ENCODE measurements around the gene KRTAP10-9.
A peak's percentile ranks its signal among the peaks of the same experiment; 100 is the strongest.
"Not testable (repeated sequence)": the region's sequence is repeated elsewhere in the genome, so short reads cannot be mapped to it uniquely, and the experiment has no call there.

KRTAP10-9 gene

DNA sequence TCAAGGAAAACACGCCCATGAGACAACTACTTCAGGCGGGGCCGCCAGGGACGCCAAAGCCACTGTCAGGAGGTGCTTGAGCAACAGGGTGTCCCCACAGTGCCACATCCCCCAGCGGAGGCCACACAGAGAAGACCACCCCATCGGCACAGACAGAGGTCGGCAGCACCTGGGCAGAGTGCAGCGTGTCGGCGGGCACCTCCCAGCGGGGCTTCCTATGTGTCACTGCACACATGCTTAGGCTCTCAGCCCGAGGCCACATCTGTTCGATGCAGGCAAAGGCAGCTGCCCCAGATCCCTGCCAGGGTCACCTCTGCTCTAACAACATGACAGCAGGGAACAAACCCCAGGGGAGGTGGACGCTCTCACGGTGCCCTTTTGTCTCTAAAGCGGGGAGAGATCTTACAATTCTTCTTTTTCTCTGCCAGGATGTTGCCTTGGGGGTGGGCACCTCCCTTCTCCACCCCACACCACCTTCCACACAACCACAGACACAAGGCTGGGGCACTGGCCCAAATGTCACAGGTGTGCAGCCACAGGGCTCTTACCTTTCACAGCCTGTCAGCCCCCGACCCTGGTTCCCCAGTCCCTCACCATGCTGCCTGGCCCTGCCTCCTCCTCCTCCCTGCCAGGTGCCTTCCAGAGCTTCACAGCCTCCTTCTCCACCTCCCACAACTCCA lies 10.8 kb upstream of the KRTAP10-9 start:
- DNase-seq, result no peak

GRCh38 chr21:44616591-44616926 lies 10.3 kb upstream of the KRTAP10-9 start:
- no peak for DNase-seq

DNA sequence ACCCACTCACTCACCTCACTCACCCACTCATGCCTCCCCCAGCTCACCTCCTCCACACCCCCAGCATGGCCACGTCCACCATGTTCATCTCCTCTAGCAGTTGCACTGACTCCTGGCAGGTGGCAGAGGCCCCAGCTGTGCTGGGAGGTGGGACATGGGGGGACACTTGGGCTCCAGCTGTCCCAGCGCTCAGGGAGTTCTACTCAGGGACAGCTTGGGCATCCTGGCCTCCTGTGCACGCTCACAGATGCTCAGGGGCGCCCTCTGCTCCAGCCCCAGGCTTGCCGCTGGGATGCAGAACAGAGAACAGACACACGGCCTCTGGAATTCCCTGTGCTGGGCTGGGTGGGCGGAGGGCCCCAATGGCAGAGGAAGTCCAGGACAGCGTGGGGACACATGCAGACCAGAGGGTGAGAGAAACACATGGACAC lies 9.8 kb upstream of the KRTAP10-9 start:
- no peak for DNase-seq

DNA sequence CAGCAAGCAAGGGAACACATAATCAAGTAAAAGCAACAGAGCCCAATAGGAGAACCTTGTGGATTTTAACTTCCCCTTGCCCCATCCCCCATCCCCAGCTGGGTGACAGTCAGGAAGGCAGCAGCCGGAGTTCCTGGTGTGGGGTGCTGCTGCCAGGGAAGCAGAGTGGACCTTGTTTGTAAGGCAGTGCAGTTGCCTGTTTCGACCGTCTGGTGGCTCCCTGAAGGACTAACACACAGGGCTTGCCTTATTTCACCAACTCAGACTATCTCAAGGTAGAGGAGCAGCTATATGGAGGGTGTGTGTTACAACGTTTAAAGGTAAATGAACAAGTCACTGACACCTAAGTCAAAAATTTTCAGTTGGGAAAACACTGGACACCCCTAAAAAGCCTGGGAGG lies 8.4 kb upstream of the KRTAP10-9 start:
- DNase-seq, result peak in 1 of 2 donors; percentile 11

DNA sequence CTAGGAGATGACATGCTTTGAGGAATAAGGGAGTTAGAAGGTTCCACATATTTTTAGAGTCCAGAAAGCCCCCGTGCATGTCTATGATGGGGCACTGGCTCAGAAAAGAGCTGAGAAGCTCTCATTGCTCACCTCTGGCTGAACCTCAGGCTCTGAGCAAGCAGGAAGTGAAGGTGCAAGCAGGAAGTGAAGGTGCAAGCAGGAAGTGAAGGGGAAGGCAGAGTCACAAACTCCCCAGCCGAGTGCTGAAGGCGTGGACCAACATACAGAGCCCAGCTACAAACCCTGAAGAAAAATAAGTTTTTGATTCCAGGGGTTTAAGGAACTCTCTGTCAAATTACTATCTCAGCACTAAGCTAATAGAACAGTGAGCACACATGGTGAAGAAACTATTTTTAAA lies 8.0 kb upstream of the KRTAP10-9 start:
- peak; percentile 72 to 73 for DNase-seq

DNA sequence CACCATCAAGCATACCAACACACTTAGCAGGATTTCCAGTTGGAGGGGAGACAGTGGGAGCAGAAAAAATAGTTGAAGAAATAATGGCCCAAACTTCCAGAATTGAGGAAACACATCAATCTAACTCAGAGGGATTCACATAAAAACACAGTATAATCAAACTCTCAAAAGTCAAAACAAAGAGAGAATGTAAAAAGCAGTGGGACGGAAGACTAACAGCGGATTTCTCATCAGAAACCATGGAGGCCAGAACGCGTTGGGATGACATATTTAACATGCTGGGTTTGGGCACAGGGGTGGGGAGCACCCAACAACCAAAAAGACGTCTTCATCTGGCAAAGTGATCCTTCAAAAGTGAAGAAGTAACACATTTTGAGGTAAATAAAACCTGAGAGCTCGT lies 7.0 kb upstream of the KRTAP10-9 start:
- no peak for DNase-seq

DNA sequence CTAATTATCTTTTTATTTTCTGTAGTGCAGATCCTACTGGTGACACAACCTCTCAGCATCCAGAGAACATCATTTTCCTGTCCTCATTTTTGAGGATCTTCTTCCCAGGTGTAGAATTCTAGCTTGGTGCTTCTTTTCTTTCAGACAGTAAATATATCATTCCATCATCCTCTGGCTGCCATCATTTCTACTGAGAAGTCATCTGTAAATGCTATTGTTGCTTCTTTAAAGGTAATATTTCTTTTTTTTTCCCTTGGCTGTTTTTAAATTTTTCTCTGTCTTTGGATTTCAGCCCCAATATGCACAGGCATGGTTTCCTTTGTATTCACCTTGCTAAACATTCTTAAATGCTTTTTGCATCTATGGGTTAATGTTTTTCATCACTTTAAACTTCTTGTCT lies 3.3 kb upstream of the KRTAP10-9 start:
- no peak for DNase-seq

DNA sequence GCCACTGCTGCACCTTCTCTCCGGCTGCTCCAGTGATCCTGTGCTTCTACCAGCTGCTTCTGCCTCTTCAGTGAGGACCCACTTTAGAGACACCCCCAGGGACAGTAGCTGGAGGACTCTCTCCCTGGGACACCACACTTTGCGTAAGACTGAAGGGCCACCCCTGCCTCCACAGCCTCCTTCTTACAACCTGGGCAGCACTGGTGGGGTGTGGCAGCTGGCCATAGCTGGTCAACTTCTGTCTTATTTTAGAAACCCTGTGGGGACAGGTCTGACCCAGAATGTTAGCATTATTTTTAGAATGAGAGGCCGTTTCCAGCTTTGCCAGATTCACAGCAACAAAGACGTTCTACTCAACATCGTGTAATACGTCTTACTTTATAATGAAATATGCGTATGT lies 1.1 kb upstream of the KRTAP10-9 start:
- no peak for DNase-seq

DNA sequence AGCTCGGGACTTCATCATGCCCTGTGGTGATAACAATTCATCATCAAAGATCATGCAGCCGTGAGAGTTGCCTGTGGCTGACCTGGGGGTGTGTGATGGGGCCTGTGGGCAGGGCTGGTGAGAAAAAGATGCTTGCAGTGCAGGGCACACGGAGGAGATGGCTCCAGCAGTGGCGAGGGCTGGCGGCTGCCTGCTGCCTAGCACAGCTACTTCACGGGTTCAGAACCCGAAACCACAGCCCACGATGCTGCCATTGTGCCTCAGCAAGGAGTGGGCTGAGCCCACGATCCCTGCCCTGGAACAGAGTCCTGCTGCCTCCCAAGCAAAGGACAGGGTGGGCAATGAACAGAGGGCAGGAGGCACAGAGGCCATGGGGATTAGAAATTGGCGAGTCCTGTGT lies 631 bp upstream of the KRTAP10-9 start:
- peak; percentile 38 to 52 for DNase-seq

DNA sequence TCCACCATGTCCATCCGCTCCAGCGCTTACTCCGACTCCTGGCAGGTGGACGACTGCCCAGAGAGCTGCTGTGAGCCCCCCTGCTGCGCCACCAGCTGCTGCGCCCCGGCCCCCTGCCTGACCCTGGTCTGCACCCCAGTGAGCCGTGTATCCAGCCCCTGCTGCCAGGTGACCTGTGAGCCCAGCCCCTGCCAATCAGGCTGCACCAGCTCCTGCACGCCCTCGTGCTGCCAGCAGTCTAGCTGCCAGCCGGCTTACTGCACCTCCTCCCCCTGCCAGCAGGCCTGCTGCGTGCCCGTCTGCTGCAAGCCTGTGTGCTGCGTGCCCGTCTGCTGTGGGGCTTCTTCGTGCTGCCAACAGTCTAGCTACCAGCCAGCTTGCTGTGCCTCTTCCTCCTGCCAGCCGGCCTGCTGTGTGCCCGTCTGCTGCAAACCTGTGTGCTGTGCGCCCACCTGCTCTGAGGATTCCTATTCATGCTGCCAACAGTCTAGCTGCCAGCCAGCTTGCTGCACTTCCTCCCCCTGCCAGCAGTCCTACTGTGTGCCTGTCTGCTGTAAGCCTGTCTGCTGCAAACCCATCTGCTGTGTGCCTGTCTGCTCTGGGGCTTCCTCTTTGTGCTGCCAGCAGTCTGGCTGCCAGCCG lies 409 bp downstream of the KRTAP10-9 start:
- DNase-seq, result not testable (repeated sequence)

DNA sequence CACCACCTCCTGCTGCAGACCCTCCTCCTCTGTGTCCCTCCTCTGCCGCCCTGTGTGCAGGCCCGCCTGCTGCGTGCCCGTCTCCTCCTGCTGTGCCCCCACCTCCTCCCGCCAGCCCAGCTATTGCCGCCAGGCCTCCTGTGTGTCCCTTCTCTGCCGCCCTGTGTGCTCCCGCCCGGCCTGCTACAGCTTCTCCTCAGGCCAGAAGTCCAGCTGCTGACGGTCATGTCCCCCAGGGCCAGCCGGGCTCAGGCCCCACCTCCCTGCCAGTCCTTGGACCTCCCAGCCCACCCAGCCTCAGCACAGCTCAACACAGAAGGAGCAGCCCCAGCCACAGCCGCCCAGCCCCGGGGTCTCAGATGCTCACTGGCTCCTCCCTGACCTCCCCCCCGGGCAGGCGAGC lies 939 bp downstream of the KRTAP10-9 start:
- not testable (repeated sequence) for DNase-seq

GRCh38 chr21:44628707-44629391 lies 2.0 kb downstream of the KRTAP10-9 start:
- DNase-seq, result no peak

DNA sequence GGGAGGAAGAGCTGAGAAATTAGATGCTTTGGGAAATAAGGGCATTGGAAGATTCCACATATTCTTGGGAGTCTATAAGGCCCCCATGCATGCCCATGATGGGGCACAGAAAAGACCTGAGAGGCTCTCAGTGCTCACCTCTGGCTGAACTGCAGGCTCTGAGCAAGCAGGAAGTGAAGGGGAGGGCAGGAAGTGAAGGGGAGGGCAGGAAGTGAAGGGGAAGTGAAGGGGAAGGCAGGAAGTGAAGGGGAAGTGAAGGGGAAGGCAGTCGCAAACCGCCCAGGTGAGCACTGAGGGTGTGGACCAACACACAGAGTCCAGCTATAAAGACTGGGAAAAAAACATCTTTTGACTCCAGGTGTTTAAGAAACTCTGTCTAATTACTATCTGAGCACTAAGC lies 3.5 kb downstream of the KRTAP10-9 start:
- peak in 1 of 2 donors; percentile 13 for DNase-seq

DNA sequence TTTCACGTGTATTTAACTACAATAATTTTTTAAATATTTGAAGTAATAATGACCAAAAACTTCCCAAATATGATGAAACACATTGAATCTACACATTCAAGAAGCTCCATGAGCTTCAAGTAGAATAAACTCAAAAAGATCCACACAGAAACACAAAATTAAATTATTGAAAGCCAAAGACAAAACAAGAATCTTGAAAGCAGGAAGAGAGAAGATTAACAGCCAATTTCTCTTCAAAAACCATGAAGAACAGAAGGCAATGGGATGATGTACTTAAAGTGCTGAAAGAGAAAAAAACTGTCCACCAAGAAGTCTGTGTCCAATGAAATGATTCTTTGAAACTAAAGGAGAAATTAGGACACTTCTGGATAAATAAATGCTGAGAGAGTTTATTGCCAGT lies 5.2 kb downstream of the KRTAP10-9 start:
- DNase-seq, result no peak

DNA sequence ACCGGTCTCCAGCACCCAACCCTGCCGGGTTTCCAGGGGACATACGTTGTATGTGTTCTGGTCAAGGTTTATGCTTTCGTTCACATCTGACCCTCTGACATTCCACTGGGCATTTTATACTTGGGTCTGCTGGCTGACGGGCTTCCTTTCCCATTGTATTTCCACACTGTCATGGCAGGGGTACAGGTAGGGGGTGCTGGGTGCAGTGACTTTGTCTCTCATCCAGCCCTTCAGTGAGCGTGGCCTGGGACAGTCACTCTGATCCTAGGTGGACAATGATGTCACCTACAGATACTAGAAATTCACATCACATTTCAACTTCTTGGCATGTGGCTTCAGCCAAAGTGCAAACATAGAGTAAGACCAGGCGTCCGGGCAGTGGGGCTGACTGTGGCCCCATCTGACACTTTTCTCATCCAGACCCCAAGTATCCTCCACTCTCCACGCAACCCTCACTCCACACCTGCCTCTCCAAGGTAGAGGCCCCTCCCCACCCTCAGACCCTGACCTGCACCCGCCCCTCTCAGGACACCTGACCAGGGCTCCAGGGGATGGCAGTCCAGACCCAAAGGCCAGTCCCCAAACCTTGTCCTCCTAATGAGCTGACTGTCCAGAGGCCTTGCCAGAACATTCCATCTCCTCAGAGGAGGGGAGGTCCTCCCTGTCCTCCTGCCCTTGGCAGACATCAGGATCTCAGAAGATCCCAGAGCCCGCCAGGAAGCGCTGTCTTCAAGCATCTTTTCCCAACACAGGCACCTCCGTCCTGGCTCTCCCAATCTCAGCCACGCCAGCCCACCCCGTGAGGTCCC lies 9.5 kb downstream of the KRTAP10-9 start:
- DNase-seq, result no peak

DNA sequence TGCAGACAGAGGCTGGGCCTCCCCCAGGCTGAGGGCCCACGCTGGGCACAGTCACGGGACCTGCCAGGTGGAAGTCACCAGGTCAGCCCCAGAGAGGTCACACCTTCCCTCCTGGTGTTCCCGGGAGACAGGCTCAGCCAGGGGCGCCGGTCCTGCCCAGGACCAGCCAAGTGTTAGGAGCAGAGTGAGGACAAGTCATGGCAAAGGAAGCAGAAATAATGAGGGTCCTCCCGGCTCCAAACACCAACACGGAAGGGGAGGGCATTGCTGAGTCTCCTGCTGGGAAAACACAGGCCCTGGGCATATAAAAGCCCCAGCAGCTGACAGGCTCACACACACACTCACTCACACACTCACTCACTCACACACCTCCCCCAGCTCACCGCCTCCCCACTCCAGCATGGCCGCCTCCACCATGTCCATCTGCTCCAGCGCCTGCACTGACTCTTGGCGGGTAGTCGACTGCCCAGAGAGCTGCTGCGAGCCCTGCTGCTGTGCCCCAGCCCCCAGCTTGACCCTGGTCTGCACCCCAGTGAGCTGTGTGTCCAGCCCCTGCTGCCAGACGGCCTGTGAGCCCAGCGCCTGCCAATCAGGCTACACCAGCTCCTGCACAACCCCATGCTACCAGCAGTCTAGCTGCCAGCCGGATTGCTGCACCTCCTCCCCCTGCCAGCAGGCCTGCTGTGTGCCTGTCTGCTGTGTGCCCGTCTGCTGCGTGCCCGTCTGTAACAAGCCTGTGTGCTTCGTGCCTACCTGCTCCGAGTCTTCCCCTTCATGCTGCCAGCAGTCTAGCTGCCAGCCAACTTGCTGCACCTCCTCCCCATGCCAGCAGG lies 10.3 kb downstream of the KRTAP10-9 start, which contains the start of gene KRTAP10-10:
Gene KRTAP10-10, plus strand, starts transcription at position 339 of the 833 bp plus-strand sequence. Its CDS starts 62 bp downstream, at position 401.
- DNase-seq, result no peak

DNA sequence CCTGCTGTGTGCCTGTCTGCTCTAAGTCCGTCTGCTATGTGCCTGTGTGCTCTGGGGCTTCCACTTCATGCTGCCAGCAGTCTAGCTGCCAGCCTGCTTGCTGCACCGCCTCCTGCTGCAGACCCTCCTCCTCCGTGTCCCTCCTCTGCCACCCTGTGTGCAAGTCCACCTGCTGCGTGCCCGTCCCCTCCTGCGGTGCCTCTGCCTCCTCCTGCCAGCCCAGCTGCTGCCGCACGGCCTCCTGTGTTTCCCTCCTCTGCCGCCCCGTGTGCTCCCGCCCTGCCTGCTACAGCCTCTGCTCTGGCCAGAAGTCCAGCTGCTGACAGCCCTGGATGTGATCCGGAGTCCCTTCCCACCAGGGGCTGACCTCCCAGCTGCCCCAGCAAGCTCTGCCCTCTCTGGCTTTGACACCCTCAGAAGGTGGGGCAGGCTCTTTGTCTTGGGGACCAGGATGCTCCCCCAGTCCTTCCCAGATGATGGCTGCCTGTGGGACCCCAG lies 11.0 kb downstream of the KRTAP10-9 start:
- DNase-seq, result not testable (repeated sequence)

DNA sequence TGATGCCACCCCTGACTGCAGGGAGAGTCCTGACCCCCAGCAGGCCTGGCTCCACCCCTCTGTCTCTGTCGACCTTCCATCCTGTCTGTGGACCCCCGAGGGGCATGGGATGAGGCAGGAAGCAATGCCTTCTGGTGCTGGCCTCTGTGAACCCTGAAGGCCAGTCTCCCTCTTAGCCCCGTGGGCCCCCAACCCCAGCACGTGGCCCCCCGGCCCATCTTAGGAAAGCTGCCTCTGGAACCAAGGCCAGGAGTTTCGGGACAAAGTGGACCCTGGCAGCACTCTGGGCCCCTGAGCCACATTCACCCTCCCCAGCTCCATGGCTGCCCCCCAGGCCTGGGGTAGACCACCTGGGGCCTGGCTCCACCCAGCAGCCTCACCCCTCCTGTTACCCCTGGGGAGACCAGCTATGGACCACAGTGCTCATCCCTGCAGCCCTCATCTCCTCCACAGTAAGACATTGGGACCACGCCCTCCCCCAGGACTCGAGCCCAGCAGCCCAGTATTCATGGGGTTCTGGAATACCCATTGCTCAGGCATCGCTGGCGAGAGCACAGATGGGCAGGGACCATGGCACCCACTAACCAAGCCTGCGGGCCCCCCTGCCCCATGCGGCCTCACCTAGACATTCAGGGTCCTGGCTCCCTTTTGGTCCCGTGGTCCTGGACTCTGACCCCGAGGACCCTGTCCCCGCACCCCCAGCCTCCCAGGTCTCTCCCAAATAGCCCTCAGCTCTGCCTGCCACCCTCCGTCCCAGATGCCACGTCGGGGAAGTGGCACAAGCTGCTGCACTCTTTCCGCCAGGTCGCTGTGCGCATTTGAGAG lies 11.8 kb downstream of the KRTAP10-9 start:
- DNase-seq, result not testable (repeated sequence)

- DNase-seq, result no peak
Observed at GRCh38 chr21:44639331-44639655, 12.4 kb downstream of the KRTAP10-9 start.

GRCh38 chr21:44640761-44641160 lies 13.9 kb downstream of the KRTAP10-9 start:
- DNase-seq, result no peak

GRCh38 chr21:44643741-44644310 lies 16.9 kb downstream of the KRTAP10-9 start:
- no peak for DNase-seq

All from CD4-positive, alpha-beta T cell treated with Interleukin-1 beta for 1 hour (primary cell).